ENCODE measurements around the gene NOTCH1.

NOTCH1 gene

DNA sequence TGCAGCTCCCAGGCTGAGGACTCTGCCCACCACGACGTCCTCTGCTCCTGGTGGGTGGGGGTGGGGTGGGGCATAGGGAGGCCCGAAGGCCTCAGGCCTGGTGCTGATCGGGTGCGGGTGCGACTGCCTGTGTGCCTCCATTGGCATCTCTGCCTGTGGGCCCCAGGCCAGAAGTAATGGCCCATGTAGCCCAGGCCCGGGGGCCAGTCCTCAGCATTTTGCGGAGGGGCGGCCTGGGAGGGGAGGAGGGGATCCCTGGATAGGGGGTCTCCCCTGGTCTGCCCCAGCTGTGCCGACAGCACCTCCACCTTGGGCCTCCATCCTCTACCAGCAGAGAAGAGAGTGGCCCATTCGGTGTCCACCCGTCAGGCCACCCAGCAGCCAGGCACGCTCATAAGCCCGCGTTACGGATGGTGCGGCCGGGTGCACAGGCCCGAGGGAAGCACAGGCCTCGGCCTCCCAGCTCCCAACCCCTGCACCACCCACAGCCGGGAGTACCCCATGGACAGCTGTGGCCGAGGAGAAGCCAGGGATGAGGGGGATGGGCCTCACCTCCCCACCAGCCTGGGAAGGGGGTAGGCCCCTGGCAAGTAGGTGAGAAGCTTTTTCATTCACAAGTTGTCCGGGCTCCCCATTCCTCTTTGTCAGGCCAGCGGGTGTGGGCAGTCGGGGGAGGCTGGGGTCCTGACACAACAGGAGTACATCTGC is 1.8 kb upstream of the NOTCH1 start:
- Histone ChIP-seq H3K27ac (ENCODE audit: low read depth, low read length) (no peak overlapping the region), H3K4me3 (ENCODE audit: low read length) (no peak overlapping the region), H2AK5ac (ENCODE audit: low read length) (no peak overlapping the region), H3K36me3 (ENCODE audit: control insufficient read depth, insufficient read depth, low read length) (no peaks in the 10 kb centered on the region), H3K18ac (ENCODE audit: low read length) (peak overlapping the region; percentile 7), H3K9ac (ENCODE audit: low read length) (no peak overlapping the region), H3K4me2 (ENCODE audit: low read length) (no peak overlapping the region), H3K4ac (ENCODE audit: low read depth, low read length) (no peak overlapping the region), H2BK120ac (ENCODE audit: low read depth, low read length) (no peak overlapping the region), H3K56ac (ENCODE audit: low read length) (peak overlapping the region; percentile 90), H4K8ac (ENCODE audit: low read depth, low read length) (no peak overlapping the region), H3K79me2 (ENCODE audit: control insufficient read depth, insufficient read depth, low read length) (peaks cover 15% of the 10 kb centered on the region), H4K5ac (ENCODE audit: low read length) (no peak overlapping the region), H2BK15ac (replicated peaks; ENCODE audit: low read depth) (no peak overlapping the region), H3K79me1 (ENCODE audit: low read length) (peaks cover 6% of the 10 kb centered on the region), H2BK5ac (ENCODE audit: low read length) (no peak overlapping the region), H3K23ac (ENCODE audit: low read length) (no peak overlapping the region), H3K27me3 (ENCODE audit: insufficient read depth, low read length, poor library complexity) (no peaks in the 10 kb centered on the region), H3K4me1 (ENCODE audit: control insufficient read depth, low read depth, low read length) (peaks cover 22% of the 10 kb centered on the region)
- DNase-seq = no peak
- no CpG with 5 or more reads among the region's 25 CpGs for WGBS (ENCODE audit: extremely low coverage, insufficient coverage, low lambda C conversion rate)

DNA sequence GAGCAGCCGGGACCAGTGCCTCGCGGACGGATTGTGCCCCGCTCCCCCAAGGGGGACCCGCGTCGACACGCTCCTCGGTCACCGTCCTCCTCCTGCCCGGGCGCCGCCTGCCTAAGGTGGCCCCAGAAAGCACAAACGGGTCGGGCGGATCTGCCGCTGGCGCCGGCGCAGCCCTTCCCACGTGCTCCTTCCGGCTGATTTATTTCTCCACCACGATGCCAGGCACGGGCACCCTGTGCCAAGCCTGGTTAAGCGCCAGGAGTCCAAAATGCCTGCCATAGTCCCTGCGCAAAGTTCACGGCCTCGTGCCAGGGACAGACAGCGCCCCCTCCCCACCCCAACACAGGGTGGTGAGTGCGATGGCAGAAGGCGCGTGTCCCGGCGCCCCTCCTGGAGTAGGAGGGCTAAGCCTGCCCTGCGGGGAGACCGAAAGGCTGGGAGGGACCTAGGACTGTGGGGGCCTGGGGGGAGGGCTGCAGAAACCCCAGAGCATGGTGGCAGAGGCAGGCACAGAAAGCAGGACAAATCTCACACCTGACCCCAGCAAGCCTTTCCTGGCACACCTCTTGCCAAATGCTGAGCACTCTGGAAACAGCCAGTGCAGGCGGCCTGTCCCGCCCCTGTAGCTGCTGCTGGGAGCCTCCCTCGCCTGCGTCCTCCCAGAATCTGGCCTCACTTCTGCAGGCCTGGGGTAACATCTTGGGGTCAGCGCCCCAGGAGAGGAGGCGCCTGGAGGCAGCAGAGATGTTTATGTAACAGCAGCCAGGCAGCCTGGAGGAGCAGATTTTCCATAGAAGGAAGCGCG is 1.1 kb upstream of the NOTCH1 start:
- Histone ChIP-seq H3K36me3 (ENCODE audit: control insufficient read depth, insufficient read depth, low read length) (no peaks in the 10 kb centered on the region), H3K4me1 (ENCODE audit: control insufficient read depth, low read depth, low read length) (peaks cover 18% of the 10 kb centered on the region)

DNA sequence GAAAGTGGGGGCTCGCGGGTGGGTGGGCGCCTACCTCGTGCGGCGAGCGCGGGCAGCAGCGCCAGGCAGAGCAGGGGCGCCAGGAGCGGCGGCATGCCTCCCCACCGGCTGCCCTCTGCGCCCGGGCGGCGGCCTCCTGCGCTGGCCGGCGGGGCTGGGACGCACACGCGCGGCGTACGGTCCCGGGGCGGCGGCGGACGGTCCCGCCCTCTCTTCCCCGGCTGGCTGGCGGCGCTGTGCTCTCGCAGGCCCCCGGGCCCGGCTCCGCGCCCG is 220 bp downstream of the NOTCH1 start:
- Histone ChIP-seq H2BK120ac (ENCODE audit: low read depth, low read length) (no peak overlapping the region), H3K27ac (ENCODE audit: low read depth, low read length) (peak overlapping the region; percentile 39), H3K4me3 (ENCODE audit: low read length) (peak overlapping the region; percentile 78), H3K27me3 (ENCODE audit: insufficient read depth, low read length, poor library complexity) (no peaks in the 10 kb centered on the region), H4K5ac (ENCODE audit: low read length) (no peak overlapping the region), H3K23ac (ENCODE audit: low read length) (no peak overlapping the region), H3K79me2 (ENCODE audit: control insufficient read depth, insufficient read depth, low read length) (peaks cover 22% of the 10 kb centered on the region), H3K4me1 (ENCODE audit: control insufficient read depth, low read depth, low read length) (peaks cover 15% of the 10 kb centered on the region), H4K8ac (ENCODE audit: low read depth, low read length) (no peak overlapping the region), H3K4ac (ENCODE audit: low read depth, low read length) (peak overlapping the region; percentile 77), H2BK5ac (ENCODE audit: low read length) (no peak overlapping the region), H3K4me2 (ENCODE audit: low read length) (peak overlapping the region; percentile 24), H3K18ac (ENCODE audit: low read length) (peak overlapping the region; percentile 41), H2BK15ac (replicated peaks; ENCODE audit: low read depth) (no peak overlapping the region), H3K9ac (ENCODE audit: low read length) (peak overlapping the region; percentile 78), H2AK5ac (ENCODE audit: low read length) (no peak overlapping the region), H3K79me1 (ENCODE audit: low read length) (peaks cover 6% of the 10 kb centered on the region), H3K36me3 (ENCODE audit: control insufficient read depth, insufficient read depth, low read length) (no peaks in the 10 kb centered on the region), H3K56ac (ENCODE audit: low read length) (peak overlapping the region; percentile 88)
- DNase-seq = no peak
- no CpG with 5 or more reads among the region's 41 CpGs for WGBS (ENCODE audit: extremely low coverage, insufficient coverage, low lambda C conversion rate)

More for the DNA sequence above, 1.1 kb upstream of the NOTCH1 start:
- peak; percentile 64 for DNase-seq
- peaks cover 15% of the 10 kb centered on the region for H3K79me2 ChIP-seq (ENCODE audit: control insufficient read depth, insufficient read depth, low read length)
- peak overlapping the region; percentile 55 for H3K18ac ChIP-seq (ENCODE audit: low read length)
- H3K27me3 ChIP-seq (ENCODE audit: insufficient read depth, low read length, poor library complexity) = no peaks in the 10 kb centered on the region
- H4K8ac ChIP-seq (ENCODE audit: low read depth, low read length) = no peak overlapping the region
- H3K23ac ChIP-seq (ENCODE audit: low read length) = peak overlapping the region; percentile 0
- peaks cover 6% of the 10 kb centered on the region for H3K79me1 ChIP-seq (ENCODE audit: low read length)
- peak overlapping the region; percentile 8 for H3K4me3 ChIP-seq (ENCODE audit: low read length)
- no peak overlapping the region for H4K5ac ChIP-seq (ENCODE audit: low read length)
- peak overlapping the region; percentile 83 for H3K27ac ChIP-seq (ENCODE audit: low read depth, low read length)
- H3K4ac ChIP-seq (ENCODE audit: low read depth, low read length) = no peak overlapping the region
- H2BK120ac ChIP-seq (ENCODE audit: low read depth, low read length) = peak overlapping the region; percentile 9
- H3K56ac ChIP-seq (ENCODE audit: low read length) = peak overlapping the region; percentile 90
- H2AK5ac ChIP-seq (ENCODE audit: low read length) = peak overlapping the region; percentile 43
- WGBS (ENCODE audit: extremely low coverage, insufficient coverage, low lambda C conversion rate) = no CpG with 5 or more reads among the region's 45 CpGs
- H2BK15ac ChIP-seq (replicated peaks; ENCODE audit: low read depth) = no peak overlapping the region
- H3K9ac ChIP-seq (ENCODE audit: low read length) = peak overlapping the region; percentile 63
- H3K4me2 ChIP-seq (ENCODE audit: low read length) = peak overlapping the region; percentile 18
- no peak overlapping the region for H2BK5ac ChIP-seq (ENCODE audit: low read length)

DNA sequence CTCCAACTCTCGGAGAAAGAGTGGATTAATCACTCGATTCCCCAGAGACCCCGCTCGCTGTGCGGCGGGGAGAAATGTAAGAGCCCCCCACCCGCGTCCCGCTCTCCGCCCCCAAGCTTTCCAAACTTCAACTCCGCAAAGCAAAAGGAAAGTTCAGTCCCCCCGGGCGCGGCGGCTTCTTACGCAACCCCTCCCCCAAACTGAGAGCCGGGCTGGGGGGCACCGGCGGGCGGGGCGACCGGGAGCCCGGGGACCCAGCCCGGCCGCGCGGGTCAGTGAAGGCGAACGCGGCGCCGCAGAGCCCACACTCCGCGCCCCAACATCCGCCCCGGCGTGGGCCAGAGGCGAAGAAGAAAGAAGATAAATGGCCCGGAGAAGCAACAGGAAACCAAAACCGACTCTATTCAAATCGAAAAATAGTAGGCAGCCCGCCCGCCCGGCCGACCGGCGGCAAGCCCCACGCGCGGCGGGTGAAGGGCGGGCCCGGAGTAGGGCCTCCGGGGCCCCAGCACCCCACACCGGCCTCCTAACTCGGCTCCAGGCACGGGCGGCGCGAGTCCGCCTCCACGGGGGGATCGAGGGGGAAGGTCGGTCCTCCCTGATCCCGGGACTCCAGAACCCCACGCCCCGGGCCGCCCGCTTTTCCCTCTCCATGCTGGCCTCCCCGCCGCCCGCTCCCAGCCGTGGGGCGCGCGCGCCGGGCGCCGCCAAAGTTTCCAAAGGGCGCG is 720 bp downstream of the NOTCH1 start:
- peak overlapping the region; percentile 39 for H3K27ac ChIP-seq (ENCODE audit: low read depth, low read length)
- H3K56ac ChIP-seq (ENCODE audit: low read length) = peak overlapping the region; percentile 88
- H3K4me2 ChIP-seq (ENCODE audit: low read length) = peak overlapping the region; percentile 27
- H3K18ac ChIP-seq (ENCODE audit: low read length) = peak overlapping the region; percentile 41
- no peaks in the 10 kb centered on the region for H3K27me3 ChIP-seq (ENCODE audit: insufficient read depth, low read length, poor library complexity)
- no peak for DNase-seq
- peak overlapping the region; percentile 77 for H3K4ac ChIP-seq (ENCODE audit: low read depth, low read length)
- H2BK15ac ChIP-seq (replicated peaks; ENCODE audit: low read depth) = no peak overlapping the region
- no peak overlapping the region for H4K8ac ChIP-seq (ENCODE audit: low read depth, low read length)
- peaks cover 15% of the 10 kb centered on the region for H3K4me1 ChIP-seq (ENCODE audit: control insufficient read depth, low read depth, low read length)
- H3K4me3 ChIP-seq (ENCODE audit: low read length) = peak overlapping the region; percentile 78
- WGBS (ENCODE audit: extremely low coverage, insufficient coverage, low lambda C conversion rate) = no CpG with 5 or more reads among the region's 82 CpGs
- no peaks in the 10 kb centered on the region for H3K36me3 ChIP-seq (ENCODE audit: control insufficient read depth, insufficient read depth, low read length)
- H2BK120ac ChIP-seq (ENCODE audit: low read depth, low read length) = no peak overlapping the region
- no peak overlapping the region for H2BK5ac ChIP-seq (ENCODE audit: low read length)
- no peak overlapping the region for H2AK5ac ChIP-seq (ENCODE audit: low read length)
- H3K23ac ChIP-seq (ENCODE audit: low read length) = no peak overlapping the region
- peaks cover 25% of the 10 kb centered on the region for H3K79me2 ChIP-seq (ENCODE audit: control insufficient read depth, insufficient read depth, low read length)
- peaks cover 8% of the 10 kb centered on the region for H3K79me1 ChIP-seq (ENCODE audit: low read length)
- no peak overlapping the region for H4K5ac ChIP-seq (ENCODE audit: low read length)
- H3K9ac ChIP-seq (ENCODE audit: low read length) = peak overlapping the region; percentile 78

DNA sequence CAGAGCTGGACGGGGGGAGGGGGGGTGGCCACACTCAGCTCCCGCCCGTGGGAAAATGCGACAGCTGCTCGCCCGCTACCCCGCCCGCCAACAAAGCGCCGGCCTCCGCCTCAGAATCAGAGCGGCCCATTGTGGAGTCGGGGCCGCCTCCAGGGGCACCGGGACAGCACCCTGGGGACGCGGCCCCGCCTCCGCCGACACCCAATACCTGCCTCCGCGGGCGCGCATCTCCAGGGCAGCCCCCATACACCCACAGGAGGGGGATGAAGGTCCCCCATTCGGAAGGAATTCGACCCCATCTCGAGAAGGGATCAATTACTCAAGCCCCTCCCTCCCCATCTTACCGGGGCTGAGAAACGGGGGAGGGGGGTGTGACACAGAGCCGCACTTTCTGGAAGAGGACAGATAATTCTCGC is 1.3 kb downstream of the NOTCH1 start:
- Histone ChIP-seq H2BK5ac (ENCODE audit: low read length) (no peak overlapping the region), H3K27ac (ENCODE audit: low read depth, low read length) (no peak overlapping the region), H2BK120ac (ENCODE audit: low read depth, low read length) (no peak overlapping the region), H3K79me1 (ENCODE audit: low read length) (peaks cover 9% of the 10 kb centered on the region), H3K27me3 (ENCODE audit: insufficient read depth, low read length, poor library complexity) (no peaks in the 10 kb centered on the region), H3K4me1 (ENCODE audit: control insufficient read depth, low read depth, low read length) (peaks cover 15% of the 10 kb centered on the region), H3K56ac (ENCODE audit: low read length) (peak overlapping the region; percentile 88), H2AK5ac (ENCODE audit: low read length) (no peak overlapping the region), H3K9ac (ENCODE audit: low read length) (peak overlapping the region; percentile 78), H3K4me2 (ENCODE audit: low read length) (peak overlapping the region; percentile 27), H4K8ac (ENCODE audit: low read depth, low read length) (no peak overlapping the region), H2BK15ac (replicated peaks; ENCODE audit: low read depth) (no peak overlapping the region), H3K23ac (ENCODE audit: low read length) (no peak overlapping the region), H3K4me3 (ENCODE audit: low read length) (peak overlapping the region; percentile 78), H3K79me2 (ENCODE audit: control insufficient read depth, insufficient read depth, low read length) (peaks cover 27% of the 10 kb centered on the region), H3K4ac (ENCODE audit: low read depth, low read length) (no peak overlapping the region), H3K36me3 (ENCODE audit: control insufficient read depth, insufficient read depth, low read length) (no peaks in the 10 kb centered on the region), H4K5ac (ENCODE audit: low read length) (no peak overlapping the region), H3K18ac (ENCODE audit: low read length) (peak overlapping the region; percentile 41)
- DNase-seq = no peak
- no CpG with 5 or more reads among the region's 31 CpGs for WGBS (ENCODE audit: extremely low coverage, insufficient coverage, low lambda C conversion rate)

Measured in mesendoderm (in vitro differentiated cells).